GM23338 (cell line): ENCODE results near the gene PHLPP2. TPM values are rescaled to one million over a fixed set of nuclear protein-coding genes. Genes with fewer than 3 reads are reported as not detected.

Source experiments
- ATAC-seq: fragments of 200-7000 bp; cut with Tn5 transposase; 3 replicates; pipeline ENCODE4 v1.9.1; 2020
- DNase-seq: peaks from one replicate; pipeline ENCODE4 v3.0.0-alpha.2; 2015; ENCODE audit warnings: low spot score
- H2AFZ ChIP-seq: fragments of 200-600 bp; sonication (generic); 2 replicates; pipeline ENCODE4 v1.8.0; 2016; ENCODE audit warnings: antibody characterized with exemption, mild to moderate bottlenecking, moderate library complexity
- H3F3A ChIP-seq: fragments of 200-600 bp; sonication (generic); replicated peaks from 2 replicates; pipeline ENCODE4 v1.8.0; 2017; ENCODE audit warnings: antibody characterized with exemption, mixed run types, low read depth
- H3K27ac ChIP-seq: fragments of 200-600 bp; sonication (generic); 2 replicates; pipeline ENCODE4 v1.6.1; 2016; ENCODE audit warnings: low read depth
- H3K27me3 ChIP-seq: fragments of 200-600 bp; sonication (generic); 2 replicates; pipeline ENCODE4 v1.8.0; 2016; ENCODE audit warnings: mild to moderate bottlenecking, mixed run types, moderate library complexity; ENCODE audit not compliant: insufficient read depth
- H3K36me3 ChIP-seq: fragments of 200-600 bp; sonication (generic); 2 replicates; pipeline ENCODE4 v1.8.0; 2016; ENCODE audit warnings: mild to moderate bottlenecking; ENCODE audit not compliant: insufficient read depth
- H3K4me1 ChIP-seq: fragments of 200-600 bp; sonication (generic); 2 replicates; pipeline ENCODE4 v1.8.0; 2016; ENCODE audit warnings: mild to moderate bottlenecking, moderate library complexity; ENCODE audit not compliant: insufficient read depth
- H3K4me2 ChIP-seq: fragments of 200-600 bp; sonication (generic); 2 replicates; pipeline ENCODE4 v1.7.1; 2017; ENCODE audit warnings: mixed run types
- H3K4me3 ChIP-seq: fragments of 200-600 bp; sonication (generic); 2 replicates; pipeline ENCODE4 v1.6.1; 2016; ENCODE audit warnings: mixed run types
- H3K79me2 ChIP-seq: fragments of 200-600 bp; sonication (generic); replicated peaks from 2 replicates; pipeline ENCODE4 v1.8.0; 2017; ENCODE audit warnings: mild to moderate bottlenecking; ENCODE audit not compliant: insufficient read depth
- H3K9me2 ChIP-seq: fragments of 200-600 bp; sonication (generic); 2 replicates; pipeline ENCODE4 v1.8.0; 2017; ENCODE audit not compliant: insufficient read depth
- H4K20me1 ChIP-seq: fragments of 200-600 bp; sonication (generic); replicated peaks from 2 replicates; pipeline ENCODE4 v1.8.0; 2017; ENCODE audit warnings: mild to moderate bottlenecking; ENCODE audit not compliant: insufficient read depth
- H3K27ac Mint-ChIP-seq: 2 replicates; pipeline ENCODE4 v1.8.0; 2020; ENCODE audit warnings: inconsistent platforms, mild to moderate bottlenecking, moderate library complexity, mixed read lengths
- H3K27me3 Mint-ChIP-seq: 3 replicates; pipeline ENCODE4 v1.8.0; 2022; ENCODE audit warnings: low read depth, mild to moderate bottlenecking, moderate library complexity, mixed read lengths, inconsistent platforms; ENCODE audit not compliant: insufficient read depth, poor library complexity
- H3K36me3 Mint-ChIP-seq: 3 replicates; pipeline ENCODE4 v1.8.0; 2021; ENCODE audit warnings: low read depth, mild to moderate bottlenecking, inconsistent platforms, moderate library complexity, mixed read lengths
- H3K4me1 Mint-ChIP-seq: 3 replicates; pipeline ENCODE4 v1.8.0; 2020; ENCODE audit warnings: mild to moderate bottlenecking, inconsistent platforms, mixed read lengths
- H3K4me3 Mint-ChIP-seq: 3 replicates; pipeline ENCODE4 v1.8.0; 2021; ENCODE audit warnings: moderate library complexity, mild to moderate bottlenecking, inconsistent platforms, mixed read lengths
- H3K9me3 Mint-ChIP-seq: 3 replicates; pipeline ENCODE4 v1.8.0; 2020; ENCODE audit warnings: moderate library complexity, mild to moderate bottlenecking, inconsistent platforms, mixed read lengths
- CREB1 ChIP-seq: fragments of 250-450 bp; sonication (Bioruptor Pico); IDR thresholded peaks from 2 replicates; pipeline ENCODE4 v1.5.0; 2020; ENCODE audit warnings: low read depth, mild to moderate bottlenecking, moderate library complexity
- JUNB ChIP-seq: IDR thresholded peaks from one replicate; pipeline ENCODE4 v1.6.1; 2016; ENCODE audit warnings: antibody characterized with exemption; ENCODE audit not compliant: unreplicated experiment
- NANOG ChIP-seq: IDR thresholded peaks from 2 replicates; pipeline ENCODE4 v1.6.1; 2016; ENCODE audit warnings: antibody characterized with exemption, borderline replicate concordance
- POLR2AphosphoS5 ChIP-seq: IDR thresholded peaks from 2 replicates; pipeline ENCODE4 v1.6.1; 2016; ENCODE audit warnings: antibody characterized with exemption, low read depth
- REST ChIP-seq: IDR thresholded peaks from one replicate; pipeline ENCODE4 v1.6.1; 2018; ENCODE audit warnings: antibody characterized with exemption; ENCODE audit not compliant: unreplicated experiment
- ZNF114 ChIP-seq: fragments of 250-450 bp; sonication (Bioruptor Pico); IDR thresholded peaks from 2 replicates; pipeline ENCODE4 v1.5.0; 2020; ENCODE audit warnings: mild to moderate bottlenecking, moderate library complexity
- ZNF331 ChIP-seq: fragments of 250-450 bp; sonication (Bioruptor Pico); IDR thresholded peaks from 2 replicates; pipeline ENCODE4 v1.5.0; 2020; ENCODE audit warnings: low read depth, mild to moderate bottlenecking, moderate library complexity
- ZNF462 ChIP-seq: fragments of 250-450 bp; sonication (Bioruptor Pico); IDR thresholded peaks from 2 replicates; pipeline ENCODE4 v1.5.0; 2020; ENCODE audit warnings: mild to moderate bottlenecking, moderate library complexity
- polyA plus RNA-seq: library from polyadenylated mRNA; unstranded; fragments of >200 nt; fragmentation: Nextera tagmentation; extraction: Ambion mirVana; gene quantifications from 2 replicates; pipeline ENCODE4 v1.2.1, GENCODE V29; 2016
- total RNA-seq: library from RNA; depleted of rRNA; stranded (reverse); fragments of >200 nt; shearing (Covaris generic); gene quantifications from 2 replicates; pipeline ENCODE4 v1.2.3, GENCODE V29; 2014
- TF ChIP-seq, protein P1 (sequence below): IDR thresholded peaks from 2 replicates; pipeline ENCODE4 v1.6.1; 2016; ENCODE audit warnings: antibody characterized with exemption
- TF ChIP-seq, protein P2 (sequence below), 2 experiments: fragments of 200-600 bp in 1 of 2; sonication (generic) in 1 of 2; conservative IDR thresholded peaks; 2 replicates each; pipeline versions ENCODE4 v1.5.1 to v1.6.1; 2016 to 2017; ENCODE audit warnings: antibody characterized with exemption in 2 of 2, low read depth in 2 of 2, mild to moderate bottlenecking in 2 of 2, moderate library complexity in 1 of 2

The PHLPP2 gene
- total and polyA plus RNA-seq, 2 experiments from 2014 or later = 4.2 to 20.5 TPM

DNA sequence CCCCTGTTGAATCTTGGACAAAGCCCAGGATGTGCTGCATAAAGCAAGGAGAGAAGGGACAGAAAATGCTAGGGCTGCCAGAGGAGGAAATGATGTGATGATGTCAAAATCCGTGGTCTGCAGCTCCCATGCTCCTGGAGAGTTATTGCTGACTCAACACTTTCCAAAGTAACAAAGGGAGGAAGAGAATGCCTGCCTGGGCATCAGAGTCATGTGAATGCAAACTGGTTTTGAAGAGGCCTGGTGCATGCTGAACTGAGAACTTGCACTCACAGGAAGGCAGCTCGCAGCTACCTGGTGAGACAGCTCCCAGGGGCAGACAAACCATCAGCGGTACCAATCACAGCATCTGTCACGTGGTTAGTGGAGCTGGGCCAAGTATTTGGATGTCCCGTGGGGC lies 95.7 kb downstream of the PHLPP2 start:
- ATAC-seq (no peak), DNase-seq (no peak)
- no peaks in the 10 kb centered on the region for H3K9me3 Mint-ChIP-seq

More for the DNA sequence above, 95.7 kb downstream of the PHLPP2 start:
- Histone ChIP-seq H3K4me3 (no peak overlapping the region), H3K9me2 (0 out of 2 replicates have a peak, but pooled peaks cover 5% of the 10 kb centered on the region), H3K79me2 (peaks cover 28% of the 10 kb centered on the region), H3K4me2 (peak overlapping the region; percentile 83), H3K27ac (peak overlapping the region; percentile 76; the same call in 1 of the 2 replicates), H4K20me1 (0 out of 2 replicates have a peak, but pooled peaks cover 5% of the 10 kb centered on the region), H3K36me3 (peaks cover 29% of the 10 kb centered on the region; the same call in 1 of the 2 replicates), H3F3A (no peaks in the 10 kb centered on the region; the same call in 1 of the 2 replicates), H3K4me1 (peaks cover 11% of the 10 kb centered on the region), H3K27me3 (no peaks in the 10 kb centered on the region), H2AFZ (no peak overlapping the region)
- TF ChIP-seq, protein P1, sequence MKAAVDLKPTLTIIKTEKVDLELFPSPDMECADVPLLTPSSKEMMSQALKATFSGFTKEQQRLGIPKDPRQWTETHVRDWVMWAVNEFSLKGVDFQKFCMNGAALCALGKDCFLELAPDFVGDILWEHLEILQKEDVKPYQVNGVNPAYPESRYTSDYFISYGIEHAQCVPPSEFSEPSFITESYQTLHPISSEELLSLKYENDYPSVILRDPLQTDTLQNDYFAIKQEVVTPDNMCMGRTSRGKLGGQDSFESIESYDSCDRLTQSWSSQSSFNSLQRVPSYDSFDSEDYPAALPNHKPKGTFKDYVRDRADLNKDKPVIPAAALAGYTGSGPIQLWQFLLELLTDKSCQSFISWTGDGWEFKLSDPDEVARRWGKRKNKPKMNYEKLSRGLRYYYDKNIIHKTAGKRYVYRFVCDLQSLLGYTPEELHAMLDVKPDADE = no peak
- TF ChIP-seq ZNF114 (CRISPR knock-in tag) (no peak), NANOG (no peak), POLR2AphosphoS5 (no peak), ZNF462 (CRISPR knock-in tag) (no peak), REST (no peak), ZNF331 (CRISPR knock-in tag) (no peak), JUNB (no peak), CREB1 (CRISPR knock-in tag) (no peak)
- TF ChIP-seq, protein P2, sequence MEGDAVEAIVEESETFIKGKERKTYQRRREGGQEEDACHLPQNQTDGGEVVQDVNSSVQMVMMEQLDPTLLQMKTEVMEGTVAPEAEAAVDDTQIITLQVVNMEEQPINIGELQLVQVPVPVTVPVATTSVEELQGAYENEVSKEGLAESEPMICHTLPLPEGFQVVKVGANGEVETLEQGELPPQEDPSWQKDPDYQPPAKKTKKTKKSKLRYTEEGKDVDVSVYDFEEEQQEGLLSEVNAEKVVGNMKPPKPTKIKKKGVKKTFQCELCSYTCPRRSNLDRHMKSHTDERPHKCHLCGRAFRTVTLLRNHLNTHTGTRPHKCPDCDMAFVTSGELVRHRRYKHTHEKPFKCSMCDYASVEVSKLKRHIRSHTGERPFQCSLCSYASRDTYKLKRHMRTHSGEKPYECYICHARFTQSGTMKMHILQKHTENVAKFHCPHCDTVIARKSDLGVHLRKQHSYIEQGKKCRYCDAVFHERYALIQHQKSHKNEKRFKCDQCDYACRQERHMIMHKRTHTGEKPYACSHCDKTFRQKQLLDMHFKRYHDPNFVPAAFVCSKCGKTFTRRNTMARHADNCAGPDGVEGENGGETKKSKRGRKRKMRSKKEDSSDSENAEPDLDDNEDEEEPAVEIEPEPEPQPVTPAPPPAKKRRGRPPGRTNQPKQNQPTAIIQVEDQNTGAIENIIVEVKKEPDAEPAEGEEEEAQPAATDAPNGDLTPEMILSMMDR (conservative IDR thresholded peaks at IDR 0.05; ENCODE audit: low read depth in 2 of 2) = no peak
- peaks cover 41% of the 10 kb centered on the region for H3K36me3 Mint-ChIP-seq
- peaks cover 21% of the 10 kb centered on the region for H3K4me1 Mint-ChIP-seq
- H3K4me3 Mint-ChIP-seq = peak overlapping the region; percentile 43
- H3K27me3 Mint-ChIP-seq = peaks cover 16% of the 10 kb centered on the region
- peak overlapping the region; percentile 74 for H3K27ac Mint-ChIP-seq
